HUES6 (cell line): ENCODE data around the gene SCD5.

ENCODE experiments used
- H3K27ac ChIP-seq: 2 replicates; pipeline ENCODE4 v1.7.0; 2013; ENCODE audit warnings: low read depth, mild to moderate bottlenecking, low read length, inconsistent platforms
- H3K27me3 ChIP-seq: 2 replicates; pipeline ENCODE4 v1.6.1; 2013; ENCODE audit warnings: low read length; ENCODE audit not compliant: control insufficient read depth, insufficient read depth
- H3K36me3 ChIP-seq: 2 replicates; pipeline ENCODE4 v1.6.1; 2013; ENCODE audit warnings: low read length; ENCODE audit not compliant: control insufficient read depth, insufficient read depth
- H3K4me1 ChIP-seq: 2 replicates; pipeline ENCODE4 v1.6.1; 2013; ENCODE audit warnings: low read length; ENCODE audit not compliant: control insufficient read depth, insufficient read depth
- H3K4me3 ChIP-seq: 2 replicates; pipeline ENCODE4 v1.5.1; 2013; ENCODE audit warnings: low read depth, low read length
- H3K9ac ChIP-seq: one replicate; pipeline ENCODE4 v1.6.1; 2013; ENCODE audit warnings: mild to moderate bottlenecking, low read length
- H3K9me3 ChIP-seq: 2 replicates; pipeline ENCODE4 v1.6.1; 2013; ENCODE audit warnings: low read depth, low read length; ENCODE audit not compliant: control insufficient read depth, insufficient read depth

SCD5 gene

DNA sequence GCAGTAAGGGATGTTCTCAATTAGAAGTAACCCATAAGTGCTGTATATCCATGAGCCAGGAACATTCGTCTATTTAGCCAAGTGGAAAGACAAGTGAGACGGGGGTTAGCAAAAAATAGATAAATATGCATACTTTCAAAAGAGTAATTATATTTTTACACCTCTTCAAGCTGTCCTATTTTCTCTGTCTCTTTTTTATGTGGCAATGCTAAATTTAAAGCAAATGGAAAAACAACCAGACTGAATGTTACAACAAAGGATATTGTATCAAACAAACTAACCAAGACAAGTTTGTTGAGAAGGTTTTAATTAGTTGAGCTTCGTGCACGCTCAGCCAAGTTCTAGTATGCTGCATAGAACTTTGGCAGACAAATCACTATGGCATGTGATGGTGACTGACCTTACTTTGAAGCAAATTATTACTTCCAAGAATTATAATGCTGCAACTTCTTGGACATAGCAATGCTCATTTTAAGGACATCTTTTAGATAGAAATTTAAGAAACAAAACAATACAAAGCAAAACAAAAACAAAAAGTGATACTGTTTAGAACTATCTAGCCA lies 175.4 kb downstream of the SCD5 start:
- H3K4me3 ChIP-seq: no peak overlapping the region
- H3K9me3 ChIP-seq: no peaks in the 10 kb centered on the region
- peaks cover 4% of the 10 kb centered on the region; the same call in 1 of the 2 replicates for H3K4me1 ChIP-seq
- no peaks in the 10 kb centered on the region for H3K27me3 ChIP-seq
- no peak overlapping the region for H3K9ac ChIP-seq
- no peaks in the 10 kb centered on the region for H3K36me3 ChIP-seq
- no peak overlapping the region for H3K27ac ChIP-seq

DNA sequence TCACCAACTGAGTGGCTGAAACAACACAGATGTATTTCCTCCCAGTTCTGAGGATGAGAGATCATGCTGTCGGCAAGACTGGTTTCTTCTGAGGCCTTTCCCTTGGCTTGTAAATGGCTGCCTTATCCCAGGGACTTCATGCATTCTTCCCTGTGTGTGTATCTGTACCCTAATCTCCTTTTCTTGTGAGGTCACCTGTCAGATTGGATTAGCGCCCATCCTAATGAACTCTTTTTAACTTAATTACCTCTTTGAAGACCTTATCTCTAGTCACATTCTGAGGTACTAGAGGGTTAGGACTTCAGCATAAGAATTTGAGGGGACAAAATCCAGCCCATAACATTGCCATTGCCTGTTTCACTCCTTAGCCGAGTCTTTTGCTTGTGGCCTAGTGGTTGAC lies 177.3 kb downstream of the SCD5 start:
- no peaks in the 10 kb centered on the region for H3K27me3 ChIP-seq
- peaks cover 4% of the 10 kb centered on the region; the same call in 1 of the 2 replicates for H3K4me1 ChIP-seq
- H3K4me3 ChIP-seq: no peak overlapping the region
- no peaks in the 10 kb centered on the region for H3K36me3 ChIP-seq
- no peak overlapping the region for H3K9ac ChIP-seq
- no peak overlapping the region for H3K27ac ChIP-seq
- H3K9me3 ChIP-seq: no peaks in the 10 kb centered on the region

DNA sequence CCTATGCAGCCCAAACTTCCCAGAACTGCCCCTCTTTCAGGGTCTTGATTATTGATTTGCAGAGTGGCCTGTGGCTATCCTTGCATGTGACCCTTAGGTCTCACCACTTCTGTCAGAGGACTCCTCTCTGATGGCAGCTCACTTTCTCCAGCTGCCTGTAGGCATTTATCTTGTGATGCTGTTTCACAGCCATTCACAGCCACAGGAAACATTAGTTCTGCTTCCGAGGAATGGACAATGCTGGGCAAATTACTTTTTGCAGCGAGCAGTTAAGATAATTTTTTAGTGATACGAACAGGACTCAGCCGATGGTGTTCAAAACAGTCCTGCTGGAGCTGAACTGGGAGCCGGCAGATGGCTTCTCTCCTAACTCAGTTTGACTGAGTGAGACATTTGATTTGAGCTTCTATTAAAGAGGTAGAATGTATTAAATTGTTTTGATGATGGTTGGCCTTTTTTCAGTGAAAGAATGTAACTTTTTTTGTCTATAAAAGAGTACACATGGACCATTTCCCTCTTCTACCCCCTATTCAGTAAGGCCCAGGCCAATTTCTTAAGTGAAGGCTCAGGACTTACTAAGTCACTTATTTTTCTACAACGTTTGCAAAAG lies 178.4 kb downstream of the SCD5 start:
- Histone ChIP-seq H3K27ac (no peak overlapping the region), H3K4me1 (peaks cover 4% of the 10 kb centered on the region; the same call in 1 of the 2 replicates), H3K9me3 (no peaks in the 10 kb centered on the region), H3K4me3 (no peak overlapping the region), H3K27me3 (no peaks in the 10 kb centered on the region), H3K36me3 (no peaks in the 10 kb centered on the region), H3K9ac (no peak overlapping the region)

DNA sequence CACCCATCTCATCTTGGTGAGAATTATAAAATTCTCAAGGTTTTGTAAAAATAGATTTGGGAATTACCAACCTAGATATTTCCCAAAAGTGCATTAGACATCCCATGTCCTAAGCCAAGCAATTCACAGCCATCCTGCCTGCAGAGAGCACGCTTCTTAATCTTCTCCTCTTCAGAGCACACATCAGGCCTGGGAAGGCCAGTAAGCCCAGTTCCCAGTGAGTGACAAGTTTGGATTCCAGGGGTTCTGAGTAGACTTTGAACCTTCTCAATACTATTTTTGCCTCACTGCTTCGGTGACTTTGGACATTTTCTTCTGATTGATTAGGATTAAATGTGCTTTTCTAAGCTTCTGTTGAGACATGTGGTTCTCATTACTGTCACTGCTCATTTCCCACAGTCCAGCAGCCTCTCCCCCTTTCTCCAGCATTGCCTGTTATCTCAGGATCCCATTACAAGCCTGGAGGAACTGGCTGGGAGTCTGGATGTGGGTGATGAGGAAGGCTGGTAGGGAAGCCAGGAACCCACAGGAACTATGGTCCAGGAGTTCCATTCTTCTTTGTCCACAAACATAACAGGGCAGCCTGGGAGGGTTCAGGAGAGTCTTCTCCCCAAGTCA lies 180.4 kb downstream of the SCD5 start:
- Histone ChIP-seq H3K27ac (no peak overlapping the region), H3K4me3 (no peak overlapping the region), H3K27me3 (no peaks in the 10 kb centered on the region), H3K9ac (no peak overlapping the region), H3K9me3 (no peaks in the 10 kb centered on the region), H3K4me1 (peaks cover 4% of the 10 kb centered on the region; the same call in 1 of the 2 replicates), H3K36me3 (no peaks in the 10 kb centered on the region)

DNA sequence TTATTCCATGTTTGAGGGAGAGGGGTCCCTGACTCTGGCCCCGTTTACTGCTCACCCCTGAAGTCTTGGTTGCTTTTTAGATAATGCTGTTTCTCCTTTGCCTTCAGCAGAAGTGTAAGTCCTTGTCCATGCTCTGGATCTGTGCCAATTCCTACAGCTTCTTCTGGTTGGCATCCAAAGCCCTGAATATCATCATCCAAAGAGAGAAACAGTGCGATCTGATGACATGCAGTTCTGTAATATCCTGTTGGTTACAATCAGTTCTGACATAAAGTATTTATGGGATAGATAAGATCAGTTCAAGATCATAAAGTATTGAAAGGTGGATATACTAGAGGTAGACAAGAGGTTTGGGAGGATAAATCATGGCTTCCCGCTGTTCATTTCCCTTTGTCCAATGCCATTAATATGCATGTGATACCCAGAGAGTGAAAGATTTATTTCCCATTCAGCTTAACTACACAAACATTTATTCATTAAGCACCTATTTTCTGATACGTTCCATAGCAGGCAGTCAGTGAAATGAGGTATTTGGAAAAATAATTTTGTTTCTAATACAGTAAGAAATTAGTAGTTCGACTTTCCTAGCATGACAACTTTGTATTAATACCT lies 183.7 kb downstream of the SCD5 start:
- Histone ChIP-seq H3K9ac (no peak overlapping the region), H3K36me3 (no peaks in the 10 kb centered on the region), H3K27me3 (no peaks in the 10 kb centered on the region)

DNA sequence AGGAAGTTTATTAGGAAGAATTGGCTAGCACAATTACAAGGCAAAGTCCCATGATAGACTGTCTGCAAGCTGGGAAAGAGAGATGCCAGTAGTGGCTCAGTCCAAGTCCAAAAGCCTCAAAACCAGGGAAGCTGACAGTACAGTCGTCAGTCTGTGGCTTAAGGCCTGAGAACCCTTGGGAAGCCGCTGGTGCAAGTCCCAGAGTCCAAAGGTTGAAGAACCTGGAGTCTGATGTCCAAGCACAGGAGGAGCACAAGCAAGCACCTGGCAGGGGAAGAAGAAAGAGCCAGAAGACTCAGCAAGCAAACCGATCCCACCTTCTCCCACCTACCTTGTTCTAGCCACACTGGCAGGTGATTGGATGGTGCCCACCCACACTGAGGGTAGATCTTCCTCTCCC lies 185.5 kb downstream of the SCD5 start:
- H3K9me3 ChIP-seq: no peaks in the 10 kb centered on the region
- no peaks in the 10 kb centered on the region for H3K36me3 ChIP-seq
- H3K27ac ChIP-seq: no peak overlapping the region
- no peaks in the 10 kb centered on the region for H3K27me3 ChIP-seq
- no peaks in the 10 kb centered on the region for H3K4me1 ChIP-seq
- no peak overlapping the region for H3K4me3 ChIP-seq
- H3K9ac ChIP-seq: no peak overlapping the region

More for the DNA sequence above, 183.7 kb downstream of the SCD5 start:
- Histone ChIP-seq H3K9me3 (no peaks in the 10 kb centered on the region), H3K4me1 (no peaks in the 10 kb centered on the region), H3K4me3 (no peak overlapping the region), H3K27ac (no peak overlapping the region)

DNA sequence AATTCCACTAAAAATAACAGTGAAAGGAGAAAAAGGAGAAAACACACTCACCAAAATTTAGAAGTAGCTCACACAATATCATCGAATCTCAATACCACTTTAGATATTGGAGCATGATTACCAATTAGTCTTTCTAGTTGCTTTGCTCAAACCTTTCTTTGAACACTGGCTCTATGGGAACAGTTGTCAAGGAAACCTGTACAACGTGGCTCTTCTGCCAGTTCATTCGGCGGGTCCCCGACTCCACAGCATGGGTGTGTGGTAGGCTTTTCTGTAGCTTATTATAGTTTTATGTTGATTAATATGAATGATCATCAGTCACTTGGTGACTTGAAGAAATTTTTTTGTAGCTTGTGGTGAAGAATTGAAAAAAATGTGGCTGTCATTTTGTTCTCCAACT lies 186.6 kb downstream of the SCD5 start:
- Histone ChIP-seq H3K27ac (no peak overlapping the region), H3K27me3 (no peaks in the 10 kb centered on the region), H3K9ac (no peak overlapping the region), H3K9me3 (no peaks in the 10 kb centered on the region), H3K36me3 (no peaks in the 10 kb centered on the region), H3K4me3 (no peak overlapping the region), H3K4me1 (no peaks in the 10 kb centered on the region)

DNA sequence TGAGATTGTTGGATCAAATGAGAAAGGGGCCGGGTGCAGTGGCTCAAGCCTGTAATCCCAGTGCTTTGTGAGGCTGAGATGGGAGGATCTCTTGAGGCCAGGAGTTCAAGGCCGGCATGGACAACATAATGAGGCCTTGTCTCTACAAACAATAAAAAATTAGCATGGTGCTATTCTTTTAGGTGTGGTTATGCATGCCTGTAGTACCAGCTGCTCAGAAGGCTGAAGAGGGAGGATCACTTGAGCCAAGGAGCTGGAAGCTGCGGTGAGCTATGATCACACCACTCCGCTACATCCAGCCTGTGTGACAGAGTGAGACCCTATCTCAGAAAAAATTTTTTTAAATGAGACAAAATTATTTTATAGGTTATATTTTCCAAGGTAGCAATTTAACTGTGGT lies 187.1 kb downstream of the SCD5 start:
- Histone ChIP-seq H3K36me3 (no peaks in the 10 kb centered on the region), H3K4me3 (no peak overlapping the region), H3K4me1 (no peaks in the 10 kb centered on the region), H3K9ac (no peak overlapping the region), H3K27ac (no peak overlapping the region), H3K9me3 (no peaks in the 10 kb centered on the region), H3K27me3 (no peaks in the 10 kb centered on the region)

DNA sequence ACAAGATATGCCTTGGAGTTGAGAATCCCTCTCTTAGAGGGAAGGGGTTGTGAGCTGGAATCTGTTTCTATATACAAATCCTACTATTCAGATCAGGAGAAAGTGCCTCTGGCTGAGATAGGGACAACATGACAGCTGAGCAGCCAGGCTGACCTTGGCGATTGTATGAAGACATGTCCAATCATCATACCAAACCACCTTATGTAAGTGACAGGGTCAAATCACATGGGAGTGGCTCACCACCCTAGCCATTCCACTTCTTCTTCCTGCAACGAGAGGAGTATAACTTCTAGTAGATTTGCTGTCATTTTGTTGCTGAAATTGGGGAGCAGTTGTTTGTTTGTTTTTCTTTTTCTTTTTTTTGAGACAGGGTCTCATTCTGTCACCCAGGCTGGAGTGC lies 188.6 kb downstream of the SCD5 start:
- H3K9me3 ChIP-seq: no peaks in the 10 kb centered on the region
- no peaks in the 10 kb centered on the region for H3K27me3 ChIP-seq
- no peak overlapping the region for H3K27ac ChIP-seq
- no peak overlapping the region for H3K4me3 ChIP-seq
- no peaks in the 10 kb centered on the region for H3K4me1 ChIP-seq
- no peak overlapping the region for H3K9ac ChIP-seq
- H3K36me3 ChIP-seq: no peaks in the 10 kb centered on the region

DNA sequence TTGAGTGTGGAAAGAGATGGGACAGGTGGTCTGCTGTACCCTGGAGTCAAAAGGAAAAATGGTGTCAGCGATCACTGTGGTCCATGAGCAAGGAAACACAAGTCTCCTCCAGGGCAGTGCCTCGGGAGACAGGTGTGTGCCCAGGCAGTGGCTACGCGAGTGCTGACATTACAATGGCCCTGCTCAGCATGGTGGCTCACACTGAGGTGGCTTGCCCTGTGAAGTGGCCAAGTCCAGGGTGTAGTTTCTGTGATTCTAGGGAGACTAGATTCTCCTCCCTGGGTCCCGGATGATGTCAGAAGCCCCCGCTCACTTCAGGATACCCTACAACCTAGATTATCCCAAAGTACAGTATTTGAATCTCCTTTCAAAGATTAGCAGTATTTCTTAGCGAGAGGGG lies 192.0 kb downstream of the SCD5 start:
- H3K9ac ChIP-seq: no peak overlapping the region
- no peaks in the 10 kb centered on the region for H3K27me3 ChIP-seq
- no peaks in the 10 kb centered on the region for H3K9me3 ChIP-seq
- H3K27ac ChIP-seq: no peak overlapping the region
- H3K4me3 ChIP-seq: no peak overlapping the region
- no peaks in the 10 kb centered on the region for H3K36me3 ChIP-seq
- no peaks in the 10 kb centered on the region for H3K4me1 ChIP-seq

DNA sequence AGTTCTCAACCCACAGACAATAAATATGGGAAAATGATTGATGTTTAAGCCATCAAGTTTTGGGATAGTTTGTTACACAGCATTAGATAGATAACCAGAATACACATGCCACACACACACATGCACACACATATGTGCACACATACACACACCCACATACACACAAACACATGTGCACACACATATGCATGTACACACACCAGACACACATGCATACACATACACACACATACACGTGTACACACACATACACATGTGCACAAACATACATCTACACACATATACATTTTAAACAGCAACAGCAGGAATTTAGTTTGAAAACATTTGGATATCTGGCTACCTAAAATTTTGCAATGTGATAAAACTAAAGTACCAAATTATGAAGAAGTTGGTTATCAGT lies 194.1 kb downstream of the SCD5 start:
- Histone ChIP-seq H3K36me3 (no peaks in the 10 kb centered on the region), H3K27me3 (no peaks in the 10 kb centered on the region), H3K4me1 (no peaks in the 10 kb centered on the region), H3K27ac (no peak overlapping the region), H3K4me3 (no peak overlapping the region), H3K9me3 (no peaks in the 10 kb centered on the region), H3K9ac (no peak overlapping the region)
